Ramos (cell line): Measurements from ENCODE around the gene CRIP3.
"Not testable (repeated sequence)": the region's sequence is repeated elsewhere in the genome, so short reads cannot be mapped to it uniquely, and the experiment has no call there.

Experiments used
- in situ Hi-C: fragments of 300-500 bp; cut with MboI; formaldehyde crosslinking; loops from one replicate; pipeline ENCODE4 v1.14.3; 2022; ENCODE audit warnings: low sequenced_read_pairs; ENCODE audit not compliant: unreplicated experiment

The CRIP3 gene

GRCh38 chr6:43308101-43308989, at the start of gene CRIP3:
TSS of gene CRIP3 (minus strand) at chr6:43308826. CDS start at chr6:43308792, 34 bp downstream.
- in situ Hi-C loops = no loop called here

- in situ Hi-C loops = no loop called here
These were observed 47.4 kb upstream of the CRIP3 start for GRCh38 chr6:43355862-43356590.

- in situ Hi-C loops = not testable (repeated sequence)
These were observed 43.3 kb upstream of the CRIP3 start for GRCh38 chr6:43351951-43352350.

- in situ Hi-C loops = no loop called here
These were observed 38.8 kb upstream of the CRIP3 start for GRCh38 chr6:43347444-43347843.

GRCh38 chr6:43347021-43347420, 38.4 kb upstream of the CRIP3 start:
- in situ Hi-C loops = no loop called here

GRCh38 chr6:43346243-43346642, 37.6 kb upstream of the CRIP3 start:
- in situ Hi-C loops = not testable (repeated sequence)

- in situ Hi-C loops = no loop called here
These were observed 30.5 kb upstream of the CRIP3 start for GRCh38 chr6:43339168-43339567.

- in situ Hi-C loops = no loop called here
These were observed 29.6 kb upstream of the CRIP3 start for GRCh38 chr6:43338243-43338642.

GRCh38 chr6:43336382-43336781, 27.8 kb upstream of the CRIP3 start:
- in situ Hi-C loops = no loop called here

- in situ Hi-C loops = no loop called here
These were observed 26.8 kb upstream of the CRIP3 start for GRCh38 chr6:43335469-43335868.

- in situ Hi-C loops = no loop called here
These were observed 26.0 kb upstream of the CRIP3 start for GRCh38 chr6:43334466-43335095.

GRCh38 chr6:43331891-43332290, 23.3 kb upstream of the CRIP3 start:
- in situ Hi-C loops = no loop called here

- in situ Hi-C loops = no loop called here
These were observed 22.8 kb upstream of the CRIP3 start for GRCh38 chr6:43331470-43331869.

- in situ Hi-C loops = no loop called here
These were observed 19.9 kb upstream of the CRIP3 start for GRCh38 chr6:43328528-43328927.

GRCh38 chr6:43325876-43326275, 17.2 kb upstream of the CRIP3 start:
- in situ Hi-C loops = no loop called here

GRCh38 chr6:43318011-43318410, 9.4 kb upstream of the CRIP3 start:
- in situ Hi-C loops = no loop called here

- in situ Hi-C loops = no loop called here
These were observed 5.2 kb upstream of the CRIP3 start for GRCh38 chr6:43313813-43314212.

GRCh38 chr6:43311666-43312065, 3.0 kb upstream of the CRIP3 start:
- in situ Hi-C loops = no loop called here

- in situ Hi-C loops = no loop called here
These were observed 2.0 kb upstream of the CRIP3 start for GRCh38 chr6:43310624-43311023.

- in situ Hi-C loops = no loop called here
These were observed 1.5 kb upstream of the CRIP3 start for GRCh38 chr6:43310134-43310533.

GRCh38 chr6:43308990-43309477, 408 bp upstream of the CRIP3 start:
- in situ Hi-C loops = no loop called here
